GM23248 (cell line): ENCODE results near the gene PPP2R1B. TPM values are rescaled to one million over a fixed set of nuclear protein-coding genes. Genes with fewer than 3 reads are reported as not detected.
A peak's percentile ranks its signal among the peaks of the same experiment; 100 is the strongest.

Experiments used
- DNase-seq: peaks from one replicate; pipeline ENCODE4 v3.0.0-alpha.2; 2015
- H2AFZ ChIP-seq: fragments of 200-600 bp; sonication (generic); 2 replicates; pipeline ENCODE4 v1.6.1; 2016; ENCODE audit warnings: antibody characterized with exemption
- H3F3A ChIP-seq: fragments of 200-600 bp; sonication (generic); 2 replicates; pipeline ENCODE4 v1.6.1; 2016; ENCODE audit warnings: mild to moderate bottlenecking, antibody characterized with exemption, mixed run types; ENCODE audit not compliant: insufficient read depth
- H3K27ac ChIP-seq: fragments of 200-600 bp; sonication (generic); 2 replicates; pipeline ENCODE4 v1.5.1; 2016; ENCODE audit warnings: mild to moderate bottlenecking
- H3K27me3 ChIP-seq: fragments of 200-600 bp; sonication (generic); replicated peaks from 2 replicates; pipeline ENCODE4 v1.6.1; 2016; ENCODE audit warnings: mild to moderate bottlenecking; ENCODE audit not compliant: insufficient read depth
- H3K36me3 ChIP-seq: fragments of 200-600 bp; sonication (generic); 2 replicates; pipeline ENCODE4 v1.6.1; 2016; ENCODE audit warnings: low read depth, mild to moderate bottlenecking
- H3K4me1 ChIP-seq: fragments of 200-600 bp; sonication (generic); 2 replicates; pipeline ENCODE4 v1.6.1; 2016; ENCODE audit warnings: mild to moderate bottlenecking; ENCODE audit not compliant: insufficient read depth
- H3K4me2 ChIP-seq: fragments of 200-600 bp; sonication (generic); one replicate; pipeline ENCODE4 v1.6.1; 2016; ENCODE audit warnings: mild to moderate bottlenecking; ENCODE audit not compliant: unreplicated experiment
- H3K4me3 ChIP-seq: fragments of 200-600 bp; sonication (generic); 2 replicates; pipeline ENCODE4 v1.5.1; 2016; ENCODE audit warnings: mild to moderate bottlenecking
- H3K79me2 ChIP-seq: fragments of 200-600 bp; sonication (generic); 2 replicates; pipeline ENCODE4 v1.6.1; 2016; ENCODE audit warnings: mild to moderate bottlenecking; ENCODE audit not compliant: insufficient read depth
- H3K9ac ChIP-seq: fragments of 200-600 bp; sonication (generic); 2 replicates; pipeline ENCODE4 v1.6.1; 2016; ENCODE audit warnings: mild to moderate bottlenecking
- H3K9me2 ChIP-seq: fragments of 200-600 bp; sonication (generic); 2 replicates; pipeline ENCODE4 v1.6.1; 2016; ENCODE audit warnings: mixed run types, mild to moderate bottlenecking, moderate library complexity; ENCODE audit not compliant: insufficient read depth
- H3K9me3 ChIP-seq: fragments of 200-600 bp; sonication (generic); one replicate; pipeline ENCODE4 v1.6.1; 2017; ENCODE audit warnings: low read depth
- H4K20me1 ChIP-seq: fragments of 200-600 bp; sonication (generic); 2 replicates; pipeline ENCODE4 v1.6.0; 2016; ENCODE audit not compliant: insufficient read depth
- EZH2 ChIP-seq: fragments of 200-600 bp; sonication (generic); IDR thresholded peaks from 2 replicates; pipeline ENCODE4 v1.6.1; 2018; ENCODE audit warnings: antibody characterized with exemption, mild to moderate bottlenecking; ENCODE audit not compliant: insufficient read depth, poor library complexity, severe bottlenecking
- EZH2phosphoT487 ChIP-seq: fragments of 200-600 bp; sonication (generic); IDR thresholded peaks from 2 replicates; pipeline ENCODE4 v1.6.1; 2018; ENCODE audit warnings: antibody characterized with exemption, moderate library complexity, mild to moderate bottlenecking, low read depth; ENCODE audit not compliant: insufficient read depth
- WGBS, 2 experiments: methylation state at CpG; one replicate each; pipeline ENCODE4 v1.1.6; 2015 to 2017; ENCODE audit warnings: low lambda C conversion rate in 2 of 2, low coverage in 1 of 2; ENCODE audit errors: missing lambda C conversion rate in 2 of 2; 5-methylcytosine and 5-hydroxymethylcytosine counted together
- in situ Hi-C: fragments of 300-500 bp; cut with MboI; formaldehyde crosslinking; loops from 2 replicates; pipeline ENCODE4 v1.15.0; 2020
- polyA plus RNA-seq: library from polyadenylated mRNA; unstranded; fragments of >200 nt; fragmentation: Nextera tagmentation; extraction: Ambion mirVana; gene quantifications from 2 replicates; pipeline ENCODE4 v1.2.1, GENCODE V29; 2016
- total RNA-seq: library from RNA; depleted of rRNA; stranded (reverse); fragments of >200 nt; shearing (Covaris generic); gene quantifications from 2 replicates; pipeline ENCODE4 v1.2.3, GENCODE V29; 2014

The PPP2R1B gene
- total and polyA plus RNA-seq, 2 experiments from 2014 or later, result 25.1 to 26.2 TPM

DNA sequence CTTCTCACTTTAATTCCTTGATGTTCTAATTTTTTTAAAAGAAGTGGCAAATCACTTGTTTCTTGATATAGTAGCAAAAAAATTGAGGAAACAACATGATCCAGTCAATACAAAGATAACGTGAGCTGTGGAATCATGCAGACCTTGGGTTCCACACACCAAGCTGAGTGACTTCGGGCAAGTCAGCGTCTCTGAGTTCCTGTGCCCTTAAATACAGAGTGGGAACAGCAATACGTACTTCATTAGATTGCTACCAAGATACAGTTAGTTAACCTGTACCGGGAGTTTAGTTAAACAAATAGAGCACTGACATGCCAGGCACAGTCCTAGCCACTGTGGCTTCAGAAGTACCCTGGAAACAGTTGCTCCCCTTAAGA, 58.5 kb downstream of the PPP2R1B start:
- no peaks in the 10 kb centered on the region for H3K27me3 ChIP-seq
- no peak overlapping the region for H3K4me2 ChIP-seq
- no peaks in the 10 kb centered on the region for H3K4me1 ChIP-seq
- no peaks in the 10 kb centered on the region for H3K9me3 ChIP-seq
- TF ChIP-seq EZH2phosphoT487 (no peak), EZH2 (no peak)
- H3F3A ChIP-seq, result no peaks in the 10 kb centered on the region
- no peaks in the 10 kb centered on the region for H4K20me1 ChIP-seq
- in situ Hi-C loops, result no loop called here
- H3K79me2 ChIP-seq, result no peaks in the 10 kb centered on the region
- H3K9ac ChIP-seq, result no peak overlapping the region
- 98 to 99% methylated on average over 5 of the region's 5 CpGs for WGBS, 2 experiments
- no peak overlapping the region for H2AFZ ChIP-seq
- H3K27ac ChIP-seq, result no peak overlapping the region
- H3K9me2 ChIP-seq, result no peaks in the 10 kb centered on the region
- DNase-seq, result no peak
- H3K4me3 ChIP-seq, result no peak overlapping the region
- peaks cover 41% of the 10 kb centered on the region for H3K36me3 ChIP-seq

DNA sequence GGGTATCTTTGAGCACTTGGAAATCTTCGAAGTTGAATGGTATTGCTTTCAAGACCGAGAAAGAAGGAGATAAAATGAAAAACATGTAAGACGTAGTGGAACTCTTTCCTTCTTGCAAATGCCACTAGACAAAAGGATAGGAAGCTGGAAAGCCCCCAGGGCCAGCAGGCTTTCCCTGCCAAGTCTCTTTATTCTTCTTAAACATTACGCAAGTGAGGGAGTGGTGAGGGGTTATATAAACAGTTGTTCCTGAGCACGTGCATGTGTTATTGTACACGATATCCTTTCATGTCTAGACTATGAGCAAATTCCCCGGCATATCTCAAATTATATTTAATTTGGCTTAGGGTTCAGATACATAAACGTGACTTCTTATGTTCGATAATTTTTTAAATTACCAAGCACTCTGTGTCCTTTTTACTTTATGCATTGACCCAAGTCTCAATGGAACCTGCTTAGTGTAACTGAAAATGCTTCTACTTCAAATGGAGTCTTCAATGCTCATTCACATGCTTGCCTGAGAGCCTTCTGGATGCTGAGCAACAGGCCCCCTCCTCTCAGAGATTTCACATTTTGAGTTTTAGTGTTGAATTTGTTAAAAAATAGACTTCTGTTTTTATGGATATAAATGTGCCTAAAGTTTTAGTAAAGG, 59.0 kb downstream of the PPP2R1B start:
- WGBS, 2 experiments, result 60 to 61% methylated on average over 9 of the region's 9 CpGs
- Histone ChIP-seq H4K20me1 (no peaks in the 10 kb centered on the region), H3K9me3 (no peaks in the 10 kb centered on the region), H3K27ac (no peak overlapping the region), H3K27me3 (no peaks in the 10 kb centered on the region), H3K36me3 (peaks cover 40% of the 10 kb centered on the region), H3K9me2 (no peaks in the 10 kb centered on the region), H3K4me3 (no peak overlapping the region), H3K4me1 (no peaks in the 10 kb centered on the region), H3K4me2 (no peak overlapping the region), H2AFZ (no peak overlapping the region), H3K9ac (no peak overlapping the region), H3K79me2 (no peaks in the 10 kb centered on the region), H3F3A (no peaks in the 10 kb centered on the region)
- DNase-seq, result peak; percentile 32
- in situ Hi-C loops, result no loop called here
- TF ChIP-seq EZH2phosphoT487 (no peak), EZH2 (no peak)

DNA sequence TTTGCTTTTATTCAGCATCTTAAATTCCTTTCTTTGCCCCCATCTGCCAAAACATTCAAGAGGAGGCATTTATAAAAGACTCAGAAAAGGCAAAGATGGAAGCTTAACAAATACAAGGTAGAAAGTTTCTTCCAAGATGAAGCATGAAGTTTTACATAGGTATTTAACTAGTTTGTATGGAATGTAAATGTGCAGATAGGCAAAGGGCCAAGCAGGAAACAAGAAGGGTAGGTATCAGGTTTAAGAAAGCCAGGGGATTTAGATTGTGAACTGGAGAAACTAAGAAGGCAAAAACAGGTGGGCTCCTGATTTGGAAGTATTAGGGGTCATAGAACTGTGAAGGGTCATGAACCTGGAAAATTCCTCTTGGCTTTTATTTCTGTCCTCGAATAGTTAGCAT, 62.6 kb downstream of the PPP2R1B start:
- no peaks in the 10 kb centered on the region for H3K9me3 ChIP-seq
- H3F3A ChIP-seq, result peaks cover 4% of the 10 kb centered on the region; the same call in 1 of the 2 replicates
- no peak overlapping the region for H2AFZ ChIP-seq
- H3K9me2 ChIP-seq, result no peaks in the 10 kb centered on the region
- 100% methylated on average over 1 of the region's 1 CpG for WGBS, 2 experiments
- H3K27ac ChIP-seq, result no peak overlapping the region
- H4K20me1 ChIP-seq, result no peaks in the 10 kb centered on the region; the same call in 1 of the 2 replicates
- DNase-seq, result no peak
- H3K36me3 ChIP-seq, result peaks cover 30% of the 10 kb centered on the region
- H3K4me3 ChIP-seq, result no peak overlapping the region
- H3K4me2 ChIP-seq, result no peak overlapping the region
- H3K4me1 ChIP-seq, result peaks cover 9% of the 10 kb centered on the region
- H3K79me2 ChIP-seq, result peaks cover 26% of the 10 kb centered on the region
- no peaks in the 10 kb centered on the region for H3K27me3 ChIP-seq
- in situ Hi-C loops, result no loop called here
- H3K9ac ChIP-seq, result no peak overlapping the region
- TF ChIP-seq EZH2phosphoT487 (no peak), EZH2 (no peak)

DNA sequence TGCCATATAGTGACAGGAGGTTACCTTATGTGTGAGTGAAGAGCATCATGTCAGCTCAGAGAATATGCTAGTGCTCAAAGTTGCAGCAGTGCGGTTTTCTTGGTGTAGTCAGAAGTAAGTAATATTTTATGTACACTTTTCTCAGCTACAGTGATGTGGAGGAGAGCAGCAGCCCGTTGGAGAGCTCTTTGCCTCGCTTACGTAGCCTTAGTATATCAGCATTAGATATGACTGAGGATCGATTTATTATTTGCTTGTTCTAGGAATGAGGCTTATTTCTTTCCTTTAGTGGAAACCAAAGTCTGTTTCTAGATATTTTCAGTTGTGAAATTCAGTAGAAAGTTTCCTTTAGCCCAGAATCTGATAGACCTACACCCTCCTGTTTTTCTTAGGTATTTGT, 63.6 kb downstream of the PPP2R1B start:
- TF ChIP-seq EZH2phosphoT487 (no peak), EZH2 (no peak)
- WGBS, 2 experiments, result 85 to 89% methylated on average over 5 of the region's 5 CpGs
- no peaks in the 10 kb centered on the region for H3K27me3 ChIP-seq
- no peaks in the 10 kb centered on the region for H3K9me3 ChIP-seq
- no peak overlapping the region for H2AFZ ChIP-seq
- H3K4me1 ChIP-seq, result peaks cover 9% of the 10 kb centered on the region
- H3K27ac ChIP-seq, result no peak overlapping the region
- no peaks in the 10 kb centered on the region; the same call in 1 of the 2 replicates for H4K20me1 ChIP-seq
- in situ Hi-C loops, result no loop called here
- H3F3A ChIP-seq, result peaks cover 8% of the 10 kb centered on the region; the same call in 1 of the 2 replicates
- peaks cover 36% of the 10 kb centered on the region for H3K79me2 ChIP-seq
- no peak for DNase-seq
- no peaks in the 10 kb centered on the region for H3K9me2 ChIP-seq
- no peak overlapping the region for H3K4me3 ChIP-seq
- no peak overlapping the region for H3K4me2 ChIP-seq
- H3K9ac ChIP-seq, result no peak overlapping the region
- peaks cover 30% of the 10 kb centered on the region for H3K36me3 ChIP-seq
